Glomerular endothelial cell (primary cell): ENCODE results near the gene KPNA2. TPM values are rescaled to one million over a fixed set of nuclear protein-coding genes. Genes with fewer than 3 reads are reported as not detected.

Experiments used
- DNase-seq: peaks from one replicate; pipeline ENCODE4 v3.0.0-alpha.2; 2011; ENCODE audit warnings: low read depth, low spot score; ENCODE audit errors: extremely low read depth
- total RNA-seq: library from RNA; depleted of rRNA; stranded (reverse); fragments of >200 nt; gene quantifications from 2 replicates; pipeline ENCODE4 v1.2.3, GENCODE V29; 2015

The KPNA2 gene
- total RNA-seq, 1 donor from 2014 or later: 229 TPM

GRCh38 chr17:68095205-68095811 lies 59.8 kb downstream of the KPNA2 start:
- DNase-seq: no peak

- no peak for DNase-seq
These were observed 60.6 kb downstream of the KPNA2 start for GRCh38 chr17:68096111-68096510.

Other genes with a start within 250 kb of the KPNA2 start
- 44.4 and 63.8 TPM in 2 replicates for gene BPTF, start 210.2 kb upstream of the KPNA2 start, total RNA-seq
- gene C17orf58, start 39.3 kb upstream of the KPNA2 start, total RNA-seq: 11.7 and 16.8 TPM in 2 replicates
- 35.1 and 45.7 TPM in 2 replicates for gene AMZ2, start 212.3 kb downstream of the KPNA2 start, total RNA-seq